Measurements from ENCODE around the gene CCDC33.

Gene CCDC33

GRCh38 chr15:74220475-74221248, 15.5 kb upstream of the CCDC33 start:
- H3K4me3 ChIP-seq (replicated peaks; ENCODE audit: low read depth, low read length) = no peak overlapping the region
- TF ChIP-seq CTCF (IDR thresholded peaks at IDR 0.05; ENCODE audit: low read depth, low read length, missing control alignments) = no peak
- DNase-seq (ENCODE audit: extremely low read depth, low read depth) = no peak

- DNase-seq (ENCODE audit: extremely low read depth, low read depth) = no peak
- no peak overlapping the region for H3K4me3 ChIP-seq (replicated peaks; ENCODE audit: low read depth, low read length)
- TF ChIP-seq CTCF (IDR thresholded peaks at IDR 0.05; ENCODE audit: low read depth, low read length, missing control alignments) = no peak
Measured at GRCh38 chr15:74221399-74222239, 14.5 kb upstream of the CCDC33 start.

GRCh38 chr15:74222240-74223119, 13.6 kb upstream of the CCDC33 start:
- DNase-seq (ENCODE audit: extremely low read depth, low read depth) = no peak
- H3K4me3 ChIP-seq (replicated peaks; ENCODE audit: low read depth, low read length) = no peak overlapping the region
- no peak for TF ChIP-seq CTCF (IDR thresholded peaks at IDR 0.05; ENCODE audit: low read depth, low read length, missing control alignments)

- DNase-seq (ENCODE audit: extremely low read depth, low read depth) = no peak
- TF ChIP-seq CTCF (IDR thresholded peaks at IDR 0.05; ENCODE audit: low read depth, low read length, missing control alignments) = no peak
- no peak overlapping the region for H3K4me3 ChIP-seq (replicated peaks; ENCODE audit: low read depth, low read length)
Measured at GRCh38 chr15:74225928-74226327, 10.2 kb upstream of the CCDC33 start.

- no peak for TF ChIP-seq CTCF (IDR thresholded peaks at IDR 0.05; ENCODE audit: low read depth, low read length, missing control alignments)
Measured at GRCh38 chr15:74226761-74227540, 9.2 kb upstream of the CCDC33 start.

More at GRCh38 chr15:74226761-74227540, 9.2 kb upstream of the CCDC33 start:
- H3K4me3 ChIP-seq (replicated peaks; ENCODE audit: low read depth, low read length) = no peak overlapping the region
- DNase-seq (ENCODE audit: extremely low read depth, low read depth) = no peak
